GM13976 (cell line): Measurements from ENCODE around the gene PRSS12.

Experiments used
- DNase-seq: peaks from one replicate; pipeline ENCODE4 v3.0.0; 2012; ENCODE audit warnings: low spot score
- CTCF ChIP-seq: IDR thresholded peaks from 2 replicates; pipeline ENCODE4 v1.5.1; 2012; ENCODE audit warnings: borderline replicate concordance, mild to moderate bottlenecking; ENCODE audit not compliant: insufficient read depth; ENCODE audit errors: extremely low read depth, missing control alignments, control extremely low read depth
- in situ Hi-C: fragments of 300-500 bp; cut with MboI; formaldehyde crosslinking; loops from one replicate; pipeline ENCODE4 v1.12.0; 2022; ENCODE audit warnings: low sequenced_read_pairs, mixed read lengths, inconsistent platforms; ENCODE audit not compliant: unreplicated experiment

Gene PRSS12

GRCh38 chr4:118249890-118250289 lies 102.9 kb downstream of the PRSS12 start:
- in situ Hi-C loops = no loop called here
- no peak for TF ChIP-seq CTCF
- no peak for DNase-seq

- TF ChIP-seq CTCF = no peak
- no peak for DNase-seq
- in situ Hi-C loops = no loop called here
Measured at GRCh38 chr4:118237531-118237930, 115.3 kb downstream of the PRSS12 start.

- no peak for DNase-seq
- no peak for TF ChIP-seq CTCF
- in situ Hi-C loops = no loop called here
Measured at GRCh38 chr4:118235566-118236120, 117.2 kb downstream of the PRSS12 start.
